ENCODE data around the gene KRTAP12-4.
"Not testable (repeated sequence)": the region's sequence is repeated elsewhere in the genome, so short reads cannot be mapped to it uniquely, and the experiment has no call there.

KRTAP12-4 gene

DNA sequence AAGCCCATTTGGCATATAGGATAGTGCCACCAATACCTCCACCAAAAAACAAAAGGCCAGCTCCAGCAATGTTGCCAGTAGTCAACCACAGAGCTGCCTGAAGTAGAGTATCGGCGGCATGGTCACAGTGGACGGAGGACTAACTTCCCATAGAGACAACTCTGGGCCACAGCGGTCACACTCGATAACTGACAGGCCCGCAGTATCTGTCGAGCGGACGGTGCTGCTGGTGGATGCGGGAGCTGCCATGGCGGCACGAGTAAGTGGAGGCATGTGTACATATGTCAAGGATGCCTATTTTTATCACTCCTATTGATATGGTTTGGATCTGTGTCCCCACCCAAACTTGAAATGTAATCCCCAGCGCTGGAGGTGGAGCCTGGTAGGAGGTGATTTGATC lies 23.4 kb upstream of the KRTAP12-4 start:
- TF ChIP-seq, protein P1, sequence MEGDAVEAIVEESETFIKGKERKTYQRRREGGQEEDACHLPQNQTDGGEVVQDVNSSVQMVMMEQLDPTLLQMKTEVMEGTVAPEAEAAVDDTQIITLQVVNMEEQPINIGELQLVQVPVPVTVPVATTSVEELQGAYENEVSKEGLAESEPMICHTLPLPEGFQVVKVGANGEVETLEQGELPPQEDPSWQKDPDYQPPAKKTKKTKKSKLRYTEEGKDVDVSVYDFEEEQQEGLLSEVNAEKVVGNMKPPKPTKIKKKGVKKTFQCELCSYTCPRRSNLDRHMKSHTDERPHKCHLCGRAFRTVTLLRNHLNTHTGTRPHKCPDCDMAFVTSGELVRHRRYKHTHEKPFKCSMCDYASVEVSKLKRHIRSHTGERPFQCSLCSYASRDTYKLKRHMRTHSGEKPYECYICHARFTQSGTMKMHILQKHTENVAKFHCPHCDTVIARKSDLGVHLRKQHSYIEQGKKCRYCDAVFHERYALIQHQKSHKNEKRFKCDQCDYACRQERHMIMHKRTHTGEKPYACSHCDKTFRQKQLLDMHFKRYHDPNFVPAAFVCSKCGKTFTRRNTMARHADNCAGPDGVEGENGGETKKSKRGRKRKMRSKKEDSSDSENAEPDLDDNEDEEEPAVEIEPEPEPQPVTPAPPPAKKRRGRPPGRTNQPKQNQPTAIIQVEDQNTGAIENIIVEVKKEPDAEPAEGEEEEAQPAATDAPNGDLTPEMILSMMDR (IDR thresholded peaks at IDR 0.05; ENCODE audit: insufficient read depth, low read depth, low read length, missing control alignments), result no peak
- H3K4me3 ChIP-seq (ENCODE audit: low read depth, low read length), result no peak overlapping the region
- DNase-seq (ENCODE audit: low read depth), result no peak

DNA sequence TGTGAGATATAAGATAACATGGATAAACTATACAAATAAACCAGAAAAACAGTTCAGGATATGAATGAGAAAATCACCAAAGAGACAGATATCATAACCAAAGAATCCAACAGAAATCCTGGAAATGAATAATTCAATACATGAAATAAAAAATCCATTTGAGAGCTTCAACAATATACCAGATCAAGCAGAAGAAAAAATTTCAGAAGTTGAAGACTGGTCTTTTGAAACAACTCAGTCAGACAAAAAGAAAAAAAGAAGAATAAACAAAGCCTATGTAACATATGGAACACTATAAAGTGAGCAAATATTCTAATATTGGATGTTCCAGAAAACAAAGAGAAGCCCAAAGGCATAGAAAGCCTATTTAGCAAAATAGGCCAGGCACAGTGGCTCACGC lies 17.5 kb upstream of the KRTAP12-4 start:
- H3K4me3 ChIP-seq (ENCODE audit: low read depth, low read length), result no peak overlapping the region

DNA sequence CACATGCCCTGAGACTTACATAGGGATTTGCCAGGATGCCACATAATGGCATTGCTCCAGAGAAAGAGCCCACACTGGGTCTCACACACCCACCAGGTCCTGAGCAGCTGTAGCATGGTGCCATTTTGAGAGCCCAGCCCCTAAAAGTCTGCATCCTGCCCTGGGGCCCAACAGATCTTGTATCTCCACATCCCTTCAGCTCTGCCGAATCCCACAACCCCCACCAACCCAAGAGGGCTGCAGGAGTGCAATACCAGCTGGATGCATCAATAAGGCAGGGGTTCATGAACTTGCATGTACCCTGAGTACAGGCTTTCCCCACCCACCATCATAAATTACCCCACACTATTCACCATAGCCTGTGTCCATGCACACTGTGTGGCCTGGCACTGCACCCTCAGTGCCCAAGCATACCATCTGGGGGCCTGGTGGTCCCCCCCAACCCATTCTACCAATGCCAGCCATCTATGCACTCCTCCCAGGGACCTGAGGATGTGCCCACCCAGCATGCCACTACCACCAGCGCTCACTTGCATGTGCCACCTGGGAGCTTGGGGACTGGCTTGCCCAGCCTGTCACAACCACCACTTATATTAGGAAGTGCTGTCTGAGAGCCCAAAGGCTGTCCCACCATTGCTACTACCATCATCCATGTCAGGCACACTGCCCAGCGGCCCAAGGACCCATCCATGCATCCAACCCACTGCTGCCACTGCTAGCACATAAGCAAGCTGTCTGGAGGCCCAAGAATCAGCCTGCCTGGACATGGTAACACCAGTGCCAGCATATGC lies 16.4 kb upstream of the KRTAP12-4 start:
- no peak overlapping the region for H3K4me3 ChIP-seq (ENCODE audit: low read depth, low read length)
- TF ChIP-seq, protein P1 (IDR thresholded peaks at IDR 0.05; ENCODE audit: insufficient read depth, low read depth, low read length, missing control alignments), result no peak
- no peak for DNase-seq (ENCODE audit: low read depth)

More for the DNA sequence above, 17.5 kb upstream of the KRTAP12-4 start:
- TF ChIP-seq, protein P1 (IDR thresholded peaks at IDR 0.05; ENCODE audit: insufficient read depth, low read depth, low read length, missing control alignments), result no peak
- no peak for DNase-seq (ENCODE audit: low read depth)

DNA sequence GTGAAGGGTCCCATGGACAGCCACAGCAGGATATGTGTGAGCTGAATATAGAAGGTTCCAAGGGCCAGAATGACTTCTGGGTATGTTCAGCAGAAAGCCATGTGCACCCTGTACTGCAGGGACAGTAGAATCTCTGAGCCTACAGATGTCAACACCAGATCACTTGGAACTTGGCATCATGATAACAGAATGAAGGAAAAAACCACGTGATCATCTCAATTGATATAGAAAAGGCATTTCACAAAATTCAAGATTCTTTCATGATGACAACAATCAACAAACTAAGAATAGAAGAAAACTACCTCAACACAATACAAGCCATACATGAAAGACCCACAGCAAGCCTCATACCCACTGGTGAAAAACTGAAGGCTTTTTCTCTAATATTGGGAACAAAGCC lies 13.2 kb upstream of the KRTAP12-4 start:
- H3K4me3 ChIP-seq (ENCODE audit: low read depth, low read length), result no peak overlapping the region
- TF ChIP-seq, protein P1 (IDR thresholded peaks at IDR 0.05; ENCODE audit: insufficient read depth, low read depth, low read length, missing control alignments), result no peak
- no peak for DNase-seq (ENCODE audit: low read depth)

DNA sequence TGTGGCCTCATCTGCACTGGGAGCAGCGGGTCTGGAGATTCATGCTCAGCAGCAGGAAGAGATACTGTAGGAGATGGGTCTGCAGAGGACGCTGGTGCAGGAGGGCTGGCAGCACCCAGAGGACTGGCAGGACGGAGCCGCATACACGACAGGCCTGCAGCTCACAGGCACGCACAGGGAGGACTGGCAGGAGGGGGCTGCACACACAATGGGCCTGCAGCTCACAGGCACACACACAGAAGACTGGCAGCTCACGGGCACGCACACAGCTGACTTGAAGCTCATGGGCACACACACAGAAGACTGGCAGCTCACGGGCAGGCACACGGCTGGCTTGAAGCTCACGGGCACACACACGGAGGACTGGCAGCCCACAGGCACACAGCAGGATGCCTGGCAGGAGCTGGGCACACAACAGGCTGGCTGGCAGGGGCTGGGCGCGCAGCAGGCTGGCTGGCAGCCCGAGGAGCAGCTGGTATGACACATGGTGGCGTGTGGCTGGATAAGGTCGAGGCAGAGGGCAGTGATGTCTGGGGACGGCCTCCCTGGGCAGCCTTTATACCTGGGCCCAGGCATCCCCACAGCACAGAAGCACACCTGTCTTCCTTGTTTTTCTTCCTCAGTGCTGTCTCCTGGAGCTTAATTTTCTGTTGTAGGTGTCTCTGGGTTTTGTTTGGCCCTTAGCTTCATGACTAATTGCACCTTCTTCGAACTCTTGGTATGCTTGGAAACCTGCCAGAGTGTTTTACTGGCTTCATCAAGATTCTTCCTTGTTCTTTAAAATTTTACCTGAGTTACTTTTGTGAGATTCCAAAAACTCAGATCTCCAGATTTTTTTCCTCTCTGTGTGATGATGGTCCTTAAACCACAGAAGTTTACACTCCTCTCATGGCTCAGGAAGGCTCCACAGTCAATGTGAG lies 12.2 kb upstream of the KRTAP12-4 start, which contains the start of gene KRTAP12-2:
KRTAP12-2 (minus strand) TSS at position 527 of the 920 bp plus-strand sequence; CDS start at position 486, 41 bp downstream.
- no peak for DNase-seq (ENCODE audit: low read depth)
- TF ChIP-seq, protein P1 (IDR thresholded peaks at IDR 0.05; ENCODE audit: insufficient read depth, low read depth, low read length, missing control alignments), result no peak
- no peak within 1 kb of the TSS for H3K4me3 ChIP-seq (ENCODE audit: low read depth, low read length)

DNA sequence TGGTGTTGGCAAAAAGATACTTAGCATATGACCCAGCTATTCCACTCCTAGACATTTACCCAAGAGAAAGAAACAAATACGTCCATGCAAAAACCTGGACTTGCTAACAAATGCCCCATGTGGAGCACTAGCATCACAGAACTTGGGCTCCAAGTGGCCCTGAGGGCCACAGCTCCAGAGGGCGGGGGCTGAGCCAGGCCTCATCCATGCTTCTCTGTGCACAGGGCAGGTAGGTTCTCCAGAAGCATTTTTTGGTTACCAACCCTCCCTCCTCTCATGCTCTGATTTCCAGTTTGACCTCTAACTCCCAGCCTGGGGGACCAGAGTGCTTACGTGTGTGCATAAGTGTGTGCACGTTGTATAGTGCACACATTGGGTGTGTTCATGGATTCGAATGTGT lies 10.2 kb upstream of the KRTAP12-4 start:
- H3K4me3 ChIP-seq (ENCODE audit: low read depth, low read length), result no peak overlapping the region
- TF ChIP-seq, protein P1 (IDR thresholded peaks at IDR 0.05; ENCODE audit: insufficient read depth, low read depth, low read length, missing control alignments), result no peak
- DNase-seq (ENCODE audit: low read depth), result no peak

DNA sequence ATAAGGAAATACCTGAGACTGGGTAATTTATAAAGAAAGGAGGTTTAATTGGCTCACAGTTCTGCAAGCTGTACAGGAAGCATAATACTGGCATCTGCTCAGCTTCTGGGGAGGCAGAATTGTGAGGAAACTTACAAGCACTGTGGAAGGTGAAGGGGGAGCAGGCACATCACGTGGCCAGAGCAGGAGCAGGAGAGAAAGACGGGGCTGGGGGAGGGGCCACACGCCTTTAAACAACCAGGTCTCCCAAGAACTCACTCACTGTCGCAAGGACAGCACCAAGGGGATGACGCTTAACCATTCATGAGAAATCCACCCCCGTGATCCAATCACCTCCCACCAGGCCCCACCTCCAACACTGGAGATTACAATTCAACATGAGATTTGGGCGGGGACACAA lies 7.1 kb upstream of the KRTAP12-4 start:
- not testable (repeated sequence) for H3K4me3 ChIP-seq (ENCODE audit: low read depth, low read length); DNase-seq (ENCODE audit: low read depth)
